ENCODE data around the gene ZFP92.
"Not testable (repeated sequence)": the region's sequence is repeated elsewhere in the genome, so short reads cannot be mapped to it uniquely, and the experiment has no call there.

Gene ZFP92

GRCh38 chrX:153387987-153388721, 23.1 kb upstream of the ZFP92 start:
- no peak for DNase-seq

- no peak for DNase-seq
Observed at GRCh38 chrX:153388722-153389459, 22.4 kb upstream of the ZFP92 start.

GRCh38 chrX:153389460-153389768, 21.9 kb upstream of the ZFP92 start:
- not testable (repeated sequence) for DNase-seq

GRCh38 chrX:153392642-153393321, 18.5 kb upstream of the ZFP92 start:
- DNase-seq: no peak

GRCh38 chrX:153394612-153395011, 16.7 kb upstream of the ZFP92 start:
- no peak for DNase-seq

GRCh38 chrX:153395613-153396319, 15.5 kb upstream of the ZFP92 start:
- no peak for DNase-seq

- no peak for DNase-seq
Observed at GRCh38 chrX:153396320-153397195, 14.7 kb upstream of the ZFP92 start.

GRCh38 chrX:153397256-153397960, 13.9 kb upstream of the ZFP92 start:
- DNase-seq: no peak

GRCh38 chrX:153398275-153398960, 12.9 kb upstream of the ZFP92 start:
- no peak for DNase-seq

- no peak for DNase-seq
Observed at GRCh38 chrX:153400146-153401132, 10.8 kb upstream of the ZFP92 start.

GRCh38 chrX:153401133-153401764, 10.0 kb upstream of the ZFP92 start, which contains the start of gene PNMA6E:
PNMA6E (minus strand) TSS chrX:153401350; CDS start chrX:153398849, 2,501 bp downstream.
- DNase-seq: no peak

GRCh38 chrX:153404333-153404732, 6.9 kb upstream of the ZFP92 start:
- not testable (repeated sequence) for DNase-seq

- no peak for DNase-seq
Observed at GRCh38 chrX:153405426-153405825, 5.8 kb upstream of the ZFP92 start.

GRCh38 chrX:153406011-153406410, 5.3 kb upstream of the ZFP92 start:
- no peak for DNase-seq

- no peak for DNase-seq
Observed at GRCh38 chrX:153406903-153407302, 4.4 kb upstream of the ZFP92 start.

GRCh38 chrX:153407736-153408135, 3.5 kb upstream of the ZFP92 start:
- no peak for DNase-seq

GRCh38 chrX:153408221-153408721, 3.0 kb upstream of the ZFP92 start:
- no peak for DNase-seq

- no peak for DNase-seq
Observed at GRCh38 chrX:153408871-153409351, 2.4 kb upstream of the ZFP92 start.

Measured in bone marrow (tissue), 2 donors.